ENCODE data around the gene ZBTB6. TPM values are rescaled to one million over a fixed set of nuclear protein-coding genes. Genes with fewer than 3 reads are reported as not detected.

ZBTB6 gene
- total and polyA plus RNA-seq, 4 experiments from 2014 or later = 2.5 to 20.5 (median 11.5) TPM

DNA sequence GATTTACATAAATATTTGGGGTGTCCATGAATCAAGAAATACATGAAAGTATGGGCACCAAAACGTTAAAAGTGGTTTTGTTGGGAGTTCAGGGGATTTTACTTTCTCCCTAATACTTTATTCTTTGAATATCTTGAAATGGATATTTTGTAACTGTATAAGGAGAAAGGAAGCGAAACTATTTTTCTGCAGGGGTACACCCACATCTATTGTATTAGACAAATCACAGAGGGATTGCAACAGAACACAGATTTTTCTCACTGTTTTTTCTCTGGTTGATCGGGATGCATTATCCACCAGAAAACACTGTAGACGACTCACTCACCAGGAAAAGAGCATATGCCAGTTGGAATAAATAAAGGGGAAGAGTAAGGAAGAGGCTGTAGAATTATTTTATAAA, 26.5 kb upstream of the ZBTB6 start:
- H3K27me3 ChIP-seq (ENCODE audit: insufficient read depth, low read length) = no peaks in the 10 kb centered on the region
- no peak overlapping the region for H3K4me3 ChIP-seq (ENCODE audit: low read length in 2 of 2)
- DNase-seq = no peak
- Mint-ChIP-seq H3K36me3 (peaks cover 9 to 13% of the 10 kb centered on the region in 2 donors), H3K27me3 (no peaks in the 10 kb centered on the region), H3K4me1 (peaks cover 21 to 35% (median 26%) of the 10 kb centered on the region in 4 donors), H3K27ac (peak overlapping the region in 6 of 7 donors; percentile 4 to 88 (median 65)), H3K4me3 (peak overlapping the region in 3 of 8 donors; percentile 40 to 69 (median 43)), H3K9me3 (no peaks in the 10 kb centered on the region)
- intact Hi-C loops (cut with micrococcal nuclease) = no loop called here
- peaks cover 17% of the 10 kb centered on the region for H3K36me3 ChIP-seq (ENCODE audit: insufficient read depth, low read length)
- peaks cover 30% of the 10 kb centered on the region for H3K4me1 ChIP-seq (ENCODE audit: insufficient read depth, low read length)
- no peak overlapping the region for H3K27ac ChIP-seq (ENCODE audit: low read depth, low read length)
- ChIA-PET POLR2A (ENCODE audit: partially characterized antibody) (interaction anchor here (1.0 to 3.8 kb wide), 5 partner anchors 8 to 111 kb away, joined by 5 to 53 read pairs (median 47); partner anchors contain the start of genes PDCL, RC3H2, ZBTB26 and ZBTB6), CTCF (ENCODE audit: partially characterized antibody) (no interaction called here)
- no peaks in the 10 kb centered on the region for H3K9me3 ChIP-seq (ENCODE audit: control insufficient read depth in 1 of 2, low read length in 2 of 2)

GRCh38 chr9:122936883-122937282, 23.8 kb upstream of the ZBTB6 start:
- intact Hi-C loops (cut with micrococcal nuclease) = no loop called here
- Histone ChIP-seq H3K9me3 (ENCODE audit: control insufficient read depth in 1 of 2, low read length in 2 of 2) (no peaks in the 10 kb centered on the region), H3K27ac (ENCODE audit: low read depth, low read length) (no peak overlapping the region), H3K4me1 (ENCODE audit: insufficient read depth, low read length) (peaks cover 32% of the 10 kb centered on the region), H3K27me3 (ENCODE audit: insufficient read depth, low read length) (no peaks in the 10 kb centered on the region), H3K36me3 (ENCODE audit: insufficient read depth, low read length) (peaks cover 17% of the 10 kb centered on the region), H3K4me3 (ENCODE audit: low read length in 2 of 2) (no peak overlapping the region)
- Mint-ChIP-seq H3K4me1 (peaks cover 24 to 39% (median 31%) of the 10 kb centered on the region in 4 donors), H3K36me3 (peaks cover 9 to 16% of the 10 kb centered on the region in 2 donors), H3K27ac (no peak overlapping the region), H3K4me3 (no peak overlapping the region), H3K9me3 (no peaks in the 10 kb centered on the region), H3K27me3 (no peaks in the 10 kb centered on the region)
- ChIA-PET CTCF (ENCODE audit: partially characterized antibody) (no interaction called here), POLR2A (ENCODE audit: partially characterized antibody) (interaction anchor here (1.1 kb wide), 1 partner anchor 32 kb away, joined by 3 read pairs; the partner anchor contains the start of gene RC3H2)
- no peak for DNase-seq

DNA sequence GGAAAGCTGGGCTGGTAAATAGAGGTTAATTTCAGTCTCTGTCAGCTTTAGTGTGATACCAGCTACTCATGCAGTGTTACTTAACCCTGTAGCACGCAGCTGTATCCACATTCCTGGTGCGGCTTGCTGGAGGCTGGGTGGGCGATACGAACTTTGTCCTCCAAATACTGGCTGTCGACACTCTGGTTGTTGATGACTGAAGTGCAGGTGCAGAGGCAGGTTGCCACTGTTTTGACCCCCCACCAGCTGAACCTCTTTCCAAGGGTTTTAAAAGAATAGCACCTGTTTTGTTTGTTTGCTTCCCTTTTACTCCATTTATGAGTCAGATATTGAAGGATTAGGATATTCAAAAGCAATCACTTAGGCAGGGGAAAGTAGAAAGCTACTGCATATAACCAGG, 23.3 kb upstream of the ZBTB6 start:
- H3K4me3 Mint-ChIP-seq = no peak overlapping the region
- peaks cover 9 to 19% of the 10 kb centered on the region in 2 donors for H3K36me3 Mint-ChIP-seq
- intact Hi-C loops (cut with micrococcal nuclease) = no loop called here
- Histone ChIP-seq H3K4me1 (ENCODE audit: insufficient read depth, low read length) (peaks cover 29% of the 10 kb centered on the region), H3K27ac (ENCODE audit: low read depth, low read length) (no peak overlapping the region), H3K9me3 (ENCODE audit: control insufficient read depth in 1 of 2, low read length in 2 of 2) (no peaks in the 10 kb centered on the region), H3K36me3 (ENCODE audit: insufficient read depth, low read length) (peaks cover 17% of the 10 kb centered on the region), H3K27me3 (ENCODE audit: insufficient read depth, low read length) (no peaks in the 10 kb centered on the region), H3K4me3 (ENCODE audit: low read length in 2 of 2) (no peak overlapping the region)
- H3K9me3 Mint-ChIP-seq = no peaks in the 10 kb centered on the region
- DNase-seq = no peak
- POLR2A ChIA-PET (ENCODE audit: partially characterized antibody) = interaction anchor here (1.1 kb wide), 1 partner anchor 31 kb away, joined by 3 read pairs; the partner anchor contains the start of gene RC3H2
- H3K27me3 Mint-ChIP-seq = no peaks in the 10 kb centered on the region
- CTCF ChIA-PET (ENCODE audit: partially characterized antibody) = no interaction called here
- no peak overlapping the region for H3K27ac Mint-ChIP-seq
- H3K4me1 Mint-ChIP-seq = peaks cover 21 to 39% (median 29%) of the 10 kb centered on the region in 4 donors

- Histone ChIP-seq H3K36me3 (ENCODE audit: insufficient read depth, low read length) (peaks cover 5% of the 10 kb centered on the region), H3K4me3 (ENCODE audit: low read length in 2 of 2) (peak within 1 kb of the TSS; percentile 84 to 93), H3K4me1 (ENCODE audit: insufficient read depth, low read length) (peaks cover 29% of the 10 kb centered on the region), H3K27ac (ENCODE audit: low read depth, low read length) (peak within 1 kb of the TSS; percentile 94), H3K9me3 (ENCODE audit: control insufficient read depth in 1 of 2, low read length in 2 of 2) (no peaks in the 10 kb centered on the region), H3K27me3 (ENCODE audit: insufficient read depth, low read length) (no peaks in the 10 kb centered on the region)
- DNase-seq = peak; percentile 83 to 93 (median 86)
- intact Hi-C loops (cut with micrococcal nuclease) = loop anchor here (1.0 kb wide), 4 partner anchors 9 to 31 kb away; partner anchors contain the start of genes RC3H2 and ZBTB6
- peak within 1 kb of the TSS in 3 of 7 donors; percentile 95 to 96 (median 95) for H3K27ac Mint-ChIP-seq
- H3K9me3 Mint-ChIP-seq = no peaks in the 10 kb centered on the region
- no peaks in the 10 kb centered on the region for H3K27me3 Mint-ChIP-seq
- peaks cover 11 to 28% (median 18%) of the 10 kb centered on the region in 4 donors for H3K4me1 Mint-ChIP-seq
- peak within 1 kb of the TSS in 1 of 8 donors; percentile 99 for H3K4me3 Mint-ChIP-seq
- ChIA-PET CTCF (ENCODE audit: partially characterized antibody) (interaction anchor here (1.0 to 1.6 kb wide), 3 partner anchors 9 to 28 kb away, joined by 3 to 6 read pairs (median 5); partner anchors contain the start of genes RABGAP1 and ZBTB6), POLR2A (ENCODE audit: partially characterized antibody) (interaction anchor here (0.8 to 6.9 kb wide), 8 partner anchors 9 to 391 kb away, joined by 3 to 80 read pairs (median 4); partner anchors contain the start of genes PDCL, RABGAP1, RC3H2 and ZBTB6)
- peaks cover under 1 to 11% of the 10 kb centered on the region in 2 donors for H3K36me3 Mint-ChIP-seq
Measured at GRCh38 chr9:122931226-122932121, 18.4 kb upstream of the ZBTB6 start, which contains the start of gene ZBTB26. TSS of gene ZBTB26 (minus strand) at chr9:122931512. CDS start at chr9:122919934, 11,578 bp downstream.

- CTCF ChIA-PET (ENCODE audit: partially characterized antibody) = interaction anchor here (1.0 to 1.4 kb wide), 2 partner anchors 18 to 27 kb away, joined by 3 to 5 read pairs; partner anchors contain the start of gene ZBTB6
- intact Hi-C loops (cut with micrococcal nuclease) = loop anchor here (1.0 kb wide), 4 partner anchors 10 to 30 kb away; partner anchors contain the start of genes RC3H2 and ZBTB6
- Histone ChIP-seq H3K4me3 (ENCODE audit: low read length in 2 of 2) (peak overlapping the region; percentile 84 to 93), H3K36me3 (ENCODE audit: insufficient read depth, low read length) (no peaks in the 10 kb centered on the region), H3K27me3 (ENCODE audit: insufficient read depth, low read length) (no peaks in the 10 kb centered on the region), H3K9me3 (ENCODE audit: control insufficient read depth in 1 of 2, low read length in 2 of 2) (no peaks in the 10 kb centered on the region), H3K27ac (ENCODE audit: low read depth, low read length) (peak overlapping the region; percentile 94), H3K4me1 (ENCODE audit: insufficient read depth, low read length) (peaks cover 29% of the 10 kb centered on the region)
- no peak overlapping the region for H3K4me3 Mint-ChIP-seq
- peaks cover 10 to 24% (median 16%) of the 10 kb centered on the region in 4 donors for H3K4me1 Mint-ChIP-seq
- H3K36me3 Mint-ChIP-seq = peaks cover 0 to 10% of the 10 kb centered on the region in 2 donors
- peak overlapping the region in 1 of 7 donors; percentile 28 for H3K27ac Mint-ChIP-seq
- H3K9me3 Mint-ChIP-seq = no peaks in the 10 kb centered on the region
- no peaks in the 10 kb centered on the region for H3K27me3 Mint-ChIP-seq
- POLR2A ChIA-PET (ENCODE audit: partially characterized antibody) = interaction anchor here (0.9 to 6.9 kb wide), 6 partner anchors 10 to 27 kb away, joined by 3 to 80 read pairs (median 34); partner anchors contain the start of genes RABGAP1, RC3H2 and ZBTB6
- no peak for DNase-seq
Measured at GRCh38 chr9:122930541-122931225, 17.6 kb upstream of the ZBTB6 start.

- intact Hi-C loops (cut with micrococcal nuclease) = no loop called here
- CTCF ChIA-PET (ENCODE audit: partially characterized antibody) = interaction anchor here (1.4 kb wide), 1 partner anchor 17 kb away, joined by 5 read pairs; the partner anchor contains the start of gene ZBTB6
Measured at GRCh38 chr9:122929796-122930354, 16.8 kb upstream of the ZBTB6 start.

More at GRCh38 chr9:122929796-122930354, 16.8 kb upstream of the ZBTB6 start:
- no peak for DNase-seq
- Histone ChIP-seq H3K27ac (ENCODE audit: low read depth, low read length) (no peak overlapping the region), H3K4me1 (ENCODE audit: insufficient read depth, low read length) (peaks cover 27% of the 10 kb centered on the region), H3K4me3 (ENCODE audit: low read length in 2 of 2) (no peak overlapping the region), H3K9me3 (ENCODE audit: control insufficient read depth in 1 of 2, low read length in 2 of 2) (no peaks in the 10 kb centered on the region), H3K27me3 (ENCODE audit: insufficient read depth, low read length) (no peaks in the 10 kb centered on the region), H3K36me3 (ENCODE audit: insufficient read depth, low read length) (no peaks in the 10 kb centered on the region)
- H3K4me3 Mint-ChIP-seq = no peak overlapping the region
- no peak overlapping the region for H3K27ac Mint-ChIP-seq
- POLR2A ChIA-PET (ENCODE audit: partially characterized antibody) = interaction anchor here (1.5 to 6.9 kb wide), 3 partner anchors 11 to 27 kb away, joined by 15 to 80 read pairs (median 70); partner anchors contain the start of genes RABGAP1, RC3H2 and ZBTB6
- H3K36me3 Mint-ChIP-seq = peaks cover 0 to 10% of the 10 kb centered on the region in 2 donors
- H3K9me3 Mint-ChIP-seq = no peaks in the 10 kb centered on the region
- H3K4me1 Mint-ChIP-seq = peaks cover 10 to 21% (median 15%) of the 10 kb centered on the region in 4 donors
- no peaks in the 10 kb centered on the region for H3K27me3 Mint-ChIP-seq

Measured in CD4-positive, alpha-beta memory T cell (primary cell).